ENCODE data around the gene PNO1. TPM values are rescaled to one million over a fixed set of nuclear protein-coding genes. Genes with fewer than 3 reads are reported as not detected.
"Not testable (repeated sequence)": the region's sequence is repeated elsewhere in the genome, so short reads cannot be mapped to it uniquely, and the experiment has no call there.

Gene PNO1
- 10 to 100 TPM in 1 of 6 experiments, 1 to 10 TPM in 5; 4.7 to 12.7 (median 7.8) TPM for total RNA-seq
- long read RNA-seq, partial matches to known transcripts: 0 of 4 reads
- long read RNA-seq, other reads (novel, unspliced or antisense): 0 of 4 reads

GRCh38 chr2:68157402-68158133, at the start of gene PNO1:
Gene PNO1, plus strand, starts transcription at chr2:68157888. Its CDS starts 47 bp downstream, at chr2:68157935.
- Histone ChIP-seq H3K4me3 (peak within 1 kb of the TSS; percentile 96 to 99 (median 97)), H3K36me3 (peaks cover 0 to 14% (median under 1%) of the 10 kb centered on the region in 4 donors), H3K27ac (peak within 1 kb of the TSS; percentile 96 to 99 (median 97)), H3K9me3 (no peaks in the 10 kb centered on the region), H3K4me1 (peaks cover 0 to 23% (median 5%) of the 10 kb centered on the region in 4 donors), H3K27me3 (no peaks in the 10 kb centered on the region)
- intact Hi-C loops (cut with DNase I): no loop called here
- ATAC-seq (peak; percentile 98 to 99 (median 99)), DNase-seq (peak; percentile 94 to 96 (median 96))
- peak in 1 of 4 donors; percentile 9 for TF ChIP-seq CTCF (IDR thresholded peaks at IDR 0.05)
- TF ChIP-seq POLR2A (IDR thresholded peaks at IDR 0.05): peak; percentile 62
- under 1% methylated on average over 36 of the region's 44 CpGs for WGBS (ENCODE audit: insufficient coverage, low coverage, low lambda C conversion rate, missing lambda C conversion rate)

DNA sequence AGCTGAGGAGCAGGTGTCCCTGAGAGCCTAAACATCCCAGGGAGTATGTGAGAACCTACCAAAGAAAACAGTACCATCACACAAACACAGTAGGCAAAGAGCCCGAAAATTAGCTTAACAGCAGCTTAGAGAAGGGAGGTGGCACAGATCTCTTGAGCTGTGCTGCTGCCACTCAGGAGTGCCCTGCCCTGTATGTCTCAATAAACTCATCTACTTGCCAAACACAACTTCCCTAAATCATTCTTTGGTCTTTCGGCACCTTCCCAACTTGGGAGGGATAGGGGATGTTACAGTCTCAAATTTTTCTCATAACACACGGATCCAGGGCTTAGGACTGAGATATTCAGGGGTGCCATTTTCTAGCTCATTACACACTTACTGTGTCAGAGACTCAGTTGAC, 49.6 kb upstream of the PNO1 start:
- H3K36me3 ChIP-seq: no peaks in the 10 kb centered on the region
- no peaks in the 10 kb centered on the region for H3K9me3 ChIP-seq
- ATAC-seq: no peak
- no peak overlapping the region for H3K27ac ChIP-seq
- no peak overlapping the region for H3K4me3 ChIP-seq
- TF ChIP-seq POLR2A (IDR thresholded peaks at IDR 0.05) (no peak), CTCF (IDR thresholded peaks at IDR 0.05) (no peak)
- intact Hi-C loops (cut with DNase I): no loop called here
- H3K27me3 ChIP-seq: no peaks in the 10 kb centered on the region
- no peak for DNase-seq
- 67% methylated on average over 3 of the region's 3 CpGs for WGBS (ENCODE audit: insufficient coverage, low coverage, low lambda C conversion rate, missing lambda C conversion rate)
- H3K4me1 ChIP-seq: no peaks in the 10 kb centered on the region

- H3K4me1 ChIP-seq: no peaks in the 10 kb centered on the region
- TF ChIP-seq CTCF (IDR thresholded peaks at IDR 0.05) (no peak), POLR2A (IDR thresholded peaks at IDR 0.05) (no peak)
- 74% methylated on average over 3 of the region's 3 CpGs for WGBS (ENCODE audit: insufficient coverage, low coverage, low lambda C conversion rate, missing lambda C conversion rate)
- H3K27ac ChIP-seq: no peak overlapping the region
- H3K4me3 ChIP-seq: no peak overlapping the region
- H3K27me3 ChIP-seq: no peaks in the 10 kb centered on the region
- intact Hi-C loops (cut with DNase I): no loop called here
- DNase-seq: no peak
- ATAC-seq: no peak
- no peaks in the 10 kb centered on the region for H3K9me3 ChIP-seq
- H3K36me3 ChIP-seq: no peaks in the 10 kb centered on the region
Observed at GRCh38 chr2:68110102-68110501, 47.6 kb upstream of the PNO1 start.

GRCh38 chr2:68115965-68116364, 41.7 kb upstream of the PNO1 start:
- Histone ChIP-seq H3K4me3 (no peak overlapping the region), H3K9me3 (no peaks in the 10 kb centered on the region), H3K4me1 (peaks cover 0 to 22% (median 6%) of the 10 kb centered on the region in 4 donors), H3K36me3 (no peaks in the 10 kb centered on the region), H3K27ac (no peak overlapping the region), H3K27me3 (no peaks in the 10 kb centered on the region)
- peak; percentile 78 to 90 (median 87) for ATAC-seq
- intact Hi-C loops (cut with DNase I): no loop called here
- DNase-seq: peak; percentile 42 to 69 (median 58)
- WGBS (ENCODE audit: insufficient coverage, low coverage, low lambda C conversion rate, missing lambda C conversion rate): 56% methylated on average over 3 of the region's 3 CpGs
- no peak for TF ChIP-seq CTCF (IDR thresholded peaks at IDR 0.05)
- TF ChIP-seq POLR2A (IDR thresholded peaks at IDR 0.05): no peak

- ATAC-seq; H3K27me3 ChIP-seq; H3K4me3 ChIP-seq; H3K36me3 ChIP-seq; DNase-seq; H3K9me3 ChIP-seq; H3K27ac ChIP-seq; intact Hi-C loops (cut with DNase I): not testable (repeated sequence)
- WGBS (ENCODE audit: insufficient coverage, low coverage, low lambda C conversion rate, missing lambda C conversion rate): 83% methylated on average over 1 of the region's 4 CpGs
- H3K4me1 ChIP-seq: peaks cover 0 to 37% (median 6%) of the 10 kb centered on the region in 4 donors
Observed at GRCh38 chr2:68117922-68118321, 39.8 kb upstream of the PNO1 start.
